CD4-positive, alpha-beta T cell treated with Interleukin-2 at 100 ng/mL for 4 hours (primary cell): ENCODE data around the gene HSD3B1.
"Not testable (repeated sequence)": the region's sequence is repeated elsewhere in the genome, so short reads cannot be mapped to it uniquely, and the experiment has no call there.

ENCODE experiments used
- DNase-seq: peaks from one replicate; pipeline ENCODE4 v3.0.0-alpha.2; 2020; ENCODE audit warnings: low spot score

HSD3B1 gene

DNA sequence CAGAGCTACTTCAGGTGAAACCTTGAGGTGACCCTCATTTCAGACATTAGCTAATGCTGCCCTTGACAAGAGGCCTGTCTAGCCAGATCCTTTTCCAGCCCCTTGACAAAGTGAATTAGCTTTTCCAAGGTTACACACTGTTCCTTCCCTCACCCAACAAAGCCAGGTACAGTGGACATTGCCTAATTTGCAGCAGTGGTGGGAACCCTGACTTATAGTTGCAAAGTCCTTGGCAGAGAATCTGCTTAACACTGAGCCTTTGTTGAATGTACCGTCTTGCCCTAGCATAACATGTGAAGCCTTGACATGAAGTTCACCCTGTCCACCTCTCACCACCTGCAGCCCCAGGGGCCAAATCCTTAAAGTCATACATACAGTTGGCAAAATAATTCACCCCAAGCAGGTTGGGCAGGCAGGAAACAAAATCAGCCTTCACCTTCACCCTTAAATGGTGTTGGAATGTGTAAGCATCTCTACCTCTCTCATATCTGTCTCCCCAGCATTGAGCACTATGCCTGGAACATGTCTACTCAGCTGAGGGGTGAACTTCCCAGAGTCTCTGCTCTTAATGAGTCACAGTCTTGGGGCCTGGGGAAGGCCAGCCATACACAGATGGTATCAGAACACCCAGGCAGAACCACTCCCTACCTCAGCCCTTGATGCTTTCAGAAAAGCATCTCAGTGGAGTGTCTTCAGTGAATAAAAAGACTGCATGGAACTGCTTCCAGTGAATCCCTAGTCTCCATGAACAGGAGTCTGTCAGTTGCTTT lies 46.5 kb downstream of the HSD3B1 start:
- not testable (repeated sequence) for DNase-seq

DNA sequence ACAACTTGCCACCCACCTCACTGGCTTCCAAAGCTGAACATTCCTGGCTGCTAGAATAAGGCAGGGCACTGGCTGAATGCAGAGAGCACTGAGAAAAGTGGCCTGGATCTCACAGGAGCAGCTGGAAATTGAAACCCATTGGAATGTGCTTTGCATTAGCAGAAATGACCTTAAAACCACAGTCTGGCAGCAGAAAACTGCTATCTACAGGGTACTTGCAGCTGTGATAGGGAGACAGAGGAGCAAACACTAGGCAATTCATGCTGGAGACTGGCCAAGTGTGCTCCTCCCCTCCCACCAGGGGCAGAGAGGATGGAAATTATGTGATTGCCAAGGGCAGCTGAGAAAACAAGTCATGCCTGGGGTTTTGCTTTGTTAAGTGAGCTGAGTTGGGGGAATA lies 47.2 kb downstream of the HSD3B1 start:
- DNase-seq = no peak

DNA sequence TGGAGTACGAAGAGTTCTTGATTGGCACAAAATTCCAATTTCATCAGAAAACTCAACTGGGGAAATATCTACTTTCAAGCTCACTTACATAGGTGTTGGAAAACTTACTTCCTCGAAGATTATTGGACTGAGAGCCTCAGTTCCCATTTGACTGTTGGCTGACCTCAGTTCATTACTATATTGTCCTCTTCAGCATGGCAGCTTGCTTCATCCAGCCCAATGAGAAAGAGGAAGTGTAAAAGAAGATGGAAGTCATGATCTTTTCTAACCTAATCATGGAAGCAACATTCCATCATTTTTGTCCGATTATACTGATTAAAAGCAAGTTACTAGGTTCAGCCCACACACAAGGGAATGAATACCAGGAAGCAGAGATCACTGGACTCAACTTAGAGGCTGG lies 49.4 kb downstream of the HSD3B1 start:
- no peak for DNase-seq

- not testable (repeated sequence) for DNase-seq
Measured at GRCh38 chr1:119560402-119560801, 53.4 kb downstream of the HSD3B1 start.

DNA sequence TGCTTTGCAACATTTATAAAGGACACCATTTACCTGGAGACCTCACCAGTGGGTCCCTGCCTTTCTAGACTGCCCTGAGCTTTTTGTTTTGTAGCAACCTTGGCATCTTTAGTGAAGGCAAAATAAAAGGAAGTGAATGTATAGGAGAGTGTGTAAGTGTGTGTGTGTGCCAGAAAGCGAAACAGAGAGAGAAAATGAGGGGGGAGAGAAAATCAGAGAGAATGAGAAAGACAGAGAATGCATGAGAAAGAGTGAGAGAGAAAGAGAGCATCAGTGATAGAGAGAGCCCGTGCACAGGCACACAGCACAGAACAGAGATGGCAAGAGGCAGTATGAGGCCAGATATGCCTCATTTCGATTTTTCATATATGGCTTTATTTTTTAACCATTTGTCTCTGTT lies 57.5 kb downstream of the HSD3B1 start:
- DNase-seq = no peak
